ENCODE measurements around the gene TIMM44.

DNA sequence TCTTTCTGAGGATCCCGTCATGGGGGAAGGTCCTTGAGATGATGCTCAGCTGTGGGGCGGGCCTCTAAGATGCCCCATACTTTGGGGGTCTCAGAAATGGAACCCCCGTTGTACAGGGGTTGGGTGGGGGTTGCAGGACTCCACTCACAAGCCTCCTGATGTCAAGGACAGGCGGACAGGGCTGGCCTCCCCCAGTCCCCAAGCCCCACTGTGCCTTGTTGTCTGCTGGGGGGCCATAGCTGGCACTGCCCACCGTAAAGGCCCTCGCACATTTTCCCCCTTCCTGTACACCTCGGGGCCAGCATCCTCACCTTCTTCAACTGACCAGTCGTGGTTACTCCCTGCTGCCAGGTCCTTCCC, 20.6 kb downstream of the TIMM44 start:
- TF ChIP-seq, protein P1, sequence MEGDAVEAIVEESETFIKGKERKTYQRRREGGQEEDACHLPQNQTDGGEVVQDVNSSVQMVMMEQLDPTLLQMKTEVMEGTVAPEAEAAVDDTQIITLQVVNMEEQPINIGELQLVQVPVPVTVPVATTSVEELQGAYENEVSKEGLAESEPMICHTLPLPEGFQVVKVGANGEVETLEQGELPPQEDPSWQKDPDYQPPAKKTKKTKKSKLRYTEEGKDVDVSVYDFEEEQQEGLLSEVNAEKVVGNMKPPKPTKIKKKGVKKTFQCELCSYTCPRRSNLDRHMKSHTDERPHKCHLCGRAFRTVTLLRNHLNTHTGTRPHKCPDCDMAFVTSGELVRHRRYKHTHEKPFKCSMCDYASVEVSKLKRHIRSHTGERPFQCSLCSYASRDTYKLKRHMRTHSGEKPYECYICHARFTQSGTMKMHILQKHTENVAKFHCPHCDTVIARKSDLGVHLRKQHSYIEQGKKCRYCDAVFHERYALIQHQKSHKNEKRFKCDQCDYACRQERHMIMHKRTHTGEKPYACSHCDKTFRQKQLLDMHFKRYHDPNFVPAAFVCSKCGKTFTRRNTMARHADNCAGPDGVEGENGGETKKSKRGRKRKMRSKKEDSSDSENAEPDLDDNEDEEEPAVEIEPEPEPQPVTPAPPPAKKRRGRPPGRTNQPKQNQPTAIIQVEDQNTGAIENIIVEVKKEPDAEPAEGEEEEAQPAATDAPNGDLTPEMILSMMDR (conservative IDR thresholded peaks at IDR 0.05; ENCODE audit: low read length) = no peak
- no peak for TF ChIP-seq EZH2phosphoT487 (IDR thresholded peaks at IDR 0.05; ENCODE audit: borderline replicate concordance, low read depth, low read length)

Measured in OCI-LY7 (cell line).